GM12878 (cell line): ENCODE measurements around the gene CLEC7A. TPM values are rescaled to one million over a fixed set of nuclear protein-coding genes. Genes with fewer than 3 reads are reported as not detected.

ENCODE experiments used
- ATAC-seq: fragments of 200-7000 bp; cut with Tn5 transposase; 3 replicates; pipeline ENCODE4 v1.9.1; 2020; ENCODE audit warnings: mild to moderate bottlenecking, moderate library complexity
- BruUV-seq: library from RNA; stranded (reverse); fragments of 400-500 nt; replicated peaks from 2 replicates; lab custom pipeline; 2021; lab: Mats Ljungman, UMichigan
- CTCF ChIA-PET: fragments of 300-600 bp; sonication (Branson Sonifier 250); formaldehyde crosslinking; extraction: SDS; loops from one replicate; lab custom pipeline; 2021; ENCODE audit warnings: inconsistent platforms; lab: Yijun Ruan, JAX
- POLR2A ChIA-PET: fragments of 350-600 bp; formaldehyde crosslinking; extraction: SDS; loops from one replicate; lab custom pipeline; 2021; ENCODE audit warnings: inconsistent platforms; lab: Charles Lee
- RAD21 ChIA-PET: fragments of 300-600 bp; sonication (Branson Sonifier 250); formaldehyde crosslinking; loops from one replicate; lab custom pipeline; 2023; ENCODE audit warnings: antibody characterized with exemption; ENCODE audit not compliant: unreplicated experiment; lab: Charles Lee
- SMC1A ChIA-PET: fragments of 300-600 bp; sonication (Branson Sonifier 250); formaldehyde crosslinking; loops from one replicate; lab custom pipeline; 2023; ENCODE audit not compliant: unreplicated experiment, uncharacterized antibody; lab: Charles Lee
- DNase-seq: peaks from one replicate; pipeline ENCODE4 v3.0.0-alpha.2; 2011; ENCODE audit warnings: low read depth, low spot score
- FAIRE-seq: peaks from 3 replicates; lab custom pipeline; 2011; peaks lifted over from hg19 to GRCh38; lab: Jason Lieb, UNC
- H2AFZ ChIP-seq: 2 replicates; pipeline ENCODE4 v1.6.0; 2011; ENCODE audit warnings: low read depth, low read length, control low read depth; ENCODE audit not compliant: control insufficient read depth
- H3K27ac ChIP-seq: 2 replicates; pipeline ENCODE4 v1.5.1; 2011; ENCODE audit warnings: control low read depth; ENCODE audit not compliant: control insufficient read depth, insufficient read depth
- H3K27me3 ChIP-seq, 2 experiments: replicated peaks in 1 of 2; 2 replicates each; pipeline versions ENCODE4 v1.6.0 to v1.6.1; 2011; ENCODE audit warnings: low read length in 1 of 2; ENCODE audit not compliant: control insufficient read depth in 2 of 2, insufficient read depth in 2 of 2
- H3K36me3 ChIP-seq, 2 experiments: 2 replicates each; pipeline ENCODE4 v1.5.1; 2011; ENCODE audit warnings: low read length in 1 of 2; ENCODE audit not compliant: control insufficient read depth in 2 of 2, insufficient read depth in 2 of 2
- H3K4me1 ChIP-seq: 2 replicates; pipeline ENCODE4 v1.6.1; 2011; ENCODE audit warnings: mild to moderate bottlenecking, low read length, moderate library complexity, mixed read lengths; ENCODE audit not compliant: control insufficient read depth, insufficient read depth
- H3K4me2 ChIP-seq: 2 replicates; pipeline ENCODE4 v1.6.0; 2011; ENCODE audit warnings: control low read depth; ENCODE audit not compliant: control insufficient read depth, insufficient read depth
- H3K4me3 ChIP-seq: fragments of 200-600 bp; sonication (generic); 2 replicates; pipeline ENCODE4 v1.5.1; 2016
- H3K79me2 ChIP-seq: 2 replicates; pipeline ENCODE4 v1.6.0; 2011; ENCODE audit warnings: low read length; ENCODE audit not compliant: control insufficient read depth, insufficient read depth
- H3K9ac ChIP-seq: 2 replicates; pipeline ENCODE4 v1.8.0; 2011; ENCODE audit warnings: low read length, control low read depth, mixed read lengths; ENCODE audit not compliant: control insufficient read depth, insufficient read depth
- H3K9me3 ChIP-seq: replicated peaks from 3 replicates; pipeline ENCODE4 v1.5.1; 2011; ENCODE audit warnings: mild to moderate bottlenecking, low read length; ENCODE audit not compliant: control insufficient read depth, insufficient read depth
- H4K20me1 ChIP-seq: 2 replicates; pipeline ENCODE4 v1.6.0; 2011; ENCODE audit not compliant: control insufficient read depth, insufficient read depth
- CTCF ChIP-seq, 3 experiments: IDR thresholded peaks in 2 of 3; conservative IDR thresholded peaks in 1 of 3; 2 replicates each; pipeline ENCODE4 v1.5.1; 2011; ENCODE audit warnings: low read depth in 3 of 3, low read length in 3 of 3, mild to moderate bottlenecking in 3 of 3, control low read depth in 2 of 3, moderate library complexity in 2 of 3, inconsistent platforms in 1 of 3, mixed read lengths in 1 of 3; ENCODE audit not compliant: control insufficient read depth in 2 of 3, insufficient read depth in 1 of 3; ENCODE audit errors: extremely low read depth in 1 of 3
- GABPA ChIP-seq: IDR thresholded peaks from 2 replicates; pipeline ENCODE4 v1.6.1; 2014; ENCODE audit warnings: antibody characterized with exemption, low read depth, mild to moderate bottlenecking, inconsistent platforms
- HDAC6 ChIP-seq: fragments of 200-600 bp; sonication (generic); IDR thresholded peaks from one replicate; pipeline ENCODE4 v1.8.0; 2017; ENCODE audit warnings: antibody characterized with exemption; ENCODE audit not compliant: unreplicated experiment
- IKZF1 ChIP-seq: fragments of 450-650 bp; conservative IDR thresholded peaks from 2 replicates; pipeline ENCODE4 v1.6.1; 2017; ENCODE audit warnings: antibody characterized with exemption, mild to moderate bottlenecking
- NFIC ChIP-seq: IDR thresholded peaks from 2 replicates; pipeline ENCODE4 v1.6.1; 2012; ENCODE audit warnings: low read depth, mild to moderate bottlenecking, inconsistent platforms, low read length, moderate library complexity
- NR2C2 ChIP-seq: IDR thresholded peaks from 2 replicates; pipeline ENCODE4 v1.6.1; 2011; ENCODE audit warnings: borderline replicate concordance, low read depth; ENCODE audit not compliant: control insufficient read depth, insufficient read length
- SMC3 ChIP-seq: IDR thresholded peaks from 2 replicates; pipeline ENCODE4 v1.6.1; 2011; ENCODE audit warnings: low read length, improper control_type of control experiment, borderline replicate concordance
- SPI1 ChIP-seq: IDR thresholded peaks from 2 replicates; pipeline ENCODE4 v1.6.1; 2011; ENCODE audit warnings: low read depth, mild to moderate bottlenecking, low read length, moderate library complexity, borderline replicate concordance; ENCODE audit not compliant: insufficient read depth
- SRF ChIP-seq, 2 experiments: IDR thresholded peaks; 2 replicates each; pipeline ENCODE4 v1.6.1; 2011; ENCODE audit warnings: low read depth in 2 of 2, low read length in 2 of 2, mild to moderate bottlenecking in 1 of 2, moderate library complexity in 1 of 2
- WGBS: methylation state at CpG from one replicate; pipeline ENCODE4 v1.1.6; 2016; ENCODE audit warnings: low lambda C conversion rate; ENCODE audit not compliant: insufficient replicate concordance, insufficient coverage; ENCODE audit errors: missing lambda C conversion rate; 5-methylcytosine and 5-hydroxymethylcytosine counted together
- in situ Hi-C: fragments of 300-500 bp; cut with MboI; formaldehyde crosslinking; loops from 9 replicates; pipeline ENCODE4 v1.14.3; 2018; ENCODE audit warnings: mixed read lengths
- intact Hi-C: fragments of 100-400 bp; cut with micrococcal nuclease; formaldehyde crosslinking; loops from one replicate; pipeline ENCODE4 v1.14.2; 2022; ENCODE audit not compliant: unreplicated experiment
- polyA plus RNA-seq, 11 experiments: library from polyadenylated mRNA; depleted of rRNA in 4 of 11; unstranded in 6 of 11; stranded (reverse) in 5 of 11; fragments of >200 nt; fragmentation: Nextera tagmentation in 4 of 11; fragmentation: Illumina TruSeq in 1 of 11; extraction: Ambion mirVana in 4 of 11; extraction: Trizol in 1 of 11; gene quantifications; 1 replicate in 1 of 11; 2 replicates in 10 of 11; pipeline versions ENCODE4 v1.2.1 to v1.2.3, GENCODE V29; 2011 to 2016; ENCODE audit warnings: inconsistent platforms in 2 of 11, missing spikeins in 2 of 11, low read depth in 1 of 11
- total RNA-seq, 4 experiments: library from RNA; depleted of rRNA in 3 of 4; stranded (reverse); fragments of >200 nt in 3 of 4; fragmentation: Illumina TruSeq in 1 of 4; extraction: Trizol in 1 of 4; gene quantifications; 2 replicates each; pipeline versions ENCODE4 v1.2.1 to v1.2.3, GENCODE V29; 2013 to 2021

CLEC7A gene
- total and polyA plus RNA-seq, 10 of the 15 experiments (the other 5 are each of a cell fraction or from before 2014, with no cell fraction given), result not detected

DNA sequence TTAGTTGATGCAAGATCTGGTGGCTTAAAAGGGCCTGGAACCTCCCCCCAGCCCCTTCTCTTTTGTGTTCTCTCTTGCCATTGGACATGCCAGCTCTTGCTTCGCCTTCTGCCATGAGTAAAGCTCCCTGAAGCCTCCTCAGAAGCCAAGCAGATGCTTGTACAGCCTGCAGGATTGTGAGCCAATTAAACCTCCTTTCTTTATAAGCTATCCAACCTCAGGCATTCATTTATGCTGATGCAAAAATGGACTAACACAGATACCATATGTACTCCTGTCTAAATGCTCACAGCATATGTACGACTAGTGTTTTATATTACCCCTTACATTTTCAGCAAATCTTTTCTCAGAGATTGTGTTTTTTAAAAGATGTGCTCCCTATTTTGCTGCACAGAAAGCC, 57.9 kb downstream of the CLEC7A start (continued):
- TF ChIP-seq NR2C2 (no peak), NFIC (no peak), CTCF (IDR thresholded peaks at IDR 0.05 in 2 of 3, conservative IDR thresholded peaks at IDR 0.05 in 1 of 3; ENCODE audit: control insufficient read depth in 2 of 3, extremely low read depth in 1 of 3, insufficient read depth in 1 of 3, low read depth in 3 of 3, low read length in 3 of 3) (no peak), SMC3 (no peak)

GRCh38 chr12:10070380-10070779, 59.6 kb downstream of the CLEC7A start:
- CTCF ChIA-PET, result no interaction called here
- TF ChIP-seq SRF (IDR thresholded peaks at IDR 0.05; ENCODE audit: low read depth in 2 of 2, low read length in 2 of 2) (no peak), GABPA (no peak), SPI1 (peak; percentile 71), IKZF1 (0 out of 2 replicates have a peak, but pooled peaks have one; percentile 10), HDAC6 (no peak)
- H4K20me1 ChIP-seq, result no peaks in the 10 kb centered on the region
- 0 out of 2 replicates have a peak overlapping the region, but pooled peaks have one; percentile 26 for H3K4me2 ChIP-seq
- intact Hi-C loops, result no loop called here
- H3K9ac ChIP-seq, result no peak overlapping the region
- RAD21 ChIA-PET, result no interaction called here
- no peak overlapping the region for H3K27ac ChIP-seq
- no peaks in the 10 kb centered on the region for H3K9me3 ChIP-seq
- POLR2A ChIA-PET, result no interaction called here
- H2AFZ ChIP-seq, result no peak overlapping the region
- no peak for ATAC-seq
- BruUV-seq, result no TSS peak
- FAIRE-seq, result no peak
- peaks cover 0 to 1% of the 10 kb centered on the region in 2 experiments; a peak in 2 of 4 replicates for H3K27me3 ChIP-seq
- 29% methylated on average over 4 of the region's 4 CpGs for WGBS
- in situ Hi-C loops, result no loop called here
- DNase-seq, result no peak
- H3K79me2 ChIP-seq, result no peaks in the 10 kb centered on the region
- H3K36me3 ChIP-seq, result no peaks in the 10 kb centered on the region
- peaks cover 5% of the 10 kb centered on the region for H3K4me1 ChIP-seq
- H3K4me3 ChIP-seq, result no peak overlapping the region
- SMC1A ChIA-PET, result no interaction called here
